Lung (tissue), 12 donors: ENCODE data around the gene ADAMTS12. TPM values are rescaled to one million over a fixed set of nuclear protein-coding genes. Genes with fewer than 3 reads are reported as not detected.

Source experiments
- ATAC-seq: fragments of 200-7000 bp; cut with Tn5 transposase; one replicate; pipeline ENCODE4 v1.9.1; 2020; ENCODE audit warnings: moderate number of reproducible peaks; ENCODE audit not compliant: insufficient read depth, low FRiP score
- DNase-seq, 3 donors: peaks; one replicate each; pipeline ENCODE4 v3.0.0-alpha.2; 2013 to 2017
- H3K27ac ChIP-seq, 2 donors: one replicate each; pipeline ENCODE4 v1.5.1; 2013; ENCODE audit warnings: mild to moderate bottlenecking in 2 of 2, moderate library complexity in 2 of 2, control low read depth in 1 of 2, inconsistent platforms in 1 of 2, low read depth in 1 of 2, low read length in 1 of 2
- H3K27me3 ChIP-seq, 3 donors: one replicate each; pipeline ENCODE4 v1.5.1; 2013; ENCODE audit warnings: low read length in 2 of 3; ENCODE audit not compliant: control insufficient read depth in 3 of 3, insufficient read depth in 3 of 3
- H3K36me3 ChIP-seq, 4 donors: one replicate each; pipeline ENCODE4 v1.5.1; 2013; ENCODE audit warnings: low read length in 4 of 4, mild to moderate bottlenecking in 1 of 4, moderate library complexity in 1 of 4; ENCODE audit not compliant: control insufficient read depth in 4 of 4, insufficient read depth in 4 of 4
- H3K4me1 ChIP-seq, 5 donors: one replicate each; pipeline ENCODE4 v1.5.1; 2013; ENCODE audit warnings: low read length in 5 of 5, mild to moderate bottlenecking in 2 of 5, moderate library complexity in 1 of 5; ENCODE audit not compliant: control insufficient read depth in 5 of 5, insufficient read depth in 5 of 5
- H3K4me3 ChIP-seq: one replicate; pipeline ENCODE4 v1.5.1; 2013; ENCODE audit warnings: mild to moderate bottlenecking, control low read depth, moderate library complexity
- H3K9ac ChIP-seq, 2 donors: one replicate each; pipeline ENCODE4 v1.5.1; 2013; ENCODE audit warnings: low read length in 2 of 2, control low read depth in 1 of 2; ENCODE audit not compliant: insufficient read depth in 1 of 2
- H3K9me3 ChIP-seq, 4 donors: one replicate each; pipeline ENCODE4 v1.5.1; 2013; ENCODE audit warnings: low read length in 3 of 4, mild to moderate bottlenecking in 1 of 4, moderate library complexity in 1 of 4; ENCODE audit not compliant: control insufficient read depth in 4 of 4, insufficient read depth in 3 of 4
- WGBS, 2 donors: extraction: QIAGEN DNeasy Blood & Tissue Kit; methylation state at CpG; one replicate each; pipeline ENCODE4 v1.1.7; 2013; 5-methylcytosine and 5-hydroxymethylcytosine counted together
- polyA plus RNA-seq, 2 donors: library from polyadenylated mRNA; stranded (reverse); fragments of 200-250 nt; gene quantifications; one replicate each; pipeline ENCODE4 v1.2.1, GENCODE V29; 2013
- total RNA-seq, 2 donors: library from RNA; depleted of rRNA in 1 of 2; stranded (reverse); fragments of >200 nt in 1 of 2; gene quantifications; one replicate each; pipeline ENCODE4 v1.2.1, GENCODE V29; 2014 to 2021
- TF ChIP-seq, protein P1 (sequence below): IDR thresholded peaks from 2 replicates; pipeline ENCODE4 v1.5.1; 2012; ENCODE audit warnings: mild to moderate bottlenecking; ENCODE audit errors: control extremely low read depth, extremely low read depth
- donor health status: control.
- donor health status: control.
- donor health status: Bipolar disorder and iron deficiency.
- donor health status: healthy.
- donor health status: DM: yes; HTN: yes; CAD: no.

The ADAMTS12 gene
- total and polyA plus RNA-seq, 4 donors = 1.3 to 55.1 (median 4.3) TPM

DNA sequence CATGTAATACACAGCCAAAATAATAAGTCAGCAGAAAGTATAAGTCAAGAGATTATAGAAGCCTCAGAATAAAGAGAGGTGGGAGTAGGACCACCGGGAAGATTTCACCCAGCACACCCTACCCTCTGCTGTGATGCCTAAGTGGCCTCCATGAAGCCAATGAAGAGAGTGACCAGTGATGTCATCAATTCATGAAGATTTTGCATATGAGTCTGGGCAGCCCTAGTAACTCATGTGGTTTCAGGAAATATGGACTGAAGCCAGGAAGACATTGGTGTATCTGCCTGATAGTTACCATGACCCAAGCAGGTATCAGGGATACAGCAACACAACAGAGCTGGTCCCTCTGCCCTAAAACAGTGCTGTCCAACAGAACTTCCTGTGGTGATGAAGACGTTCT, 135.3 kb downstream of the ADAMTS12 start:
- peaks cover 0 to 1% (median 0%) of the 10 kb centered on the region in 4 donors for H3K9me3 ChIP-seq
- H3K36me3 ChIP-seq = no peaks in the 10 kb centered on the region
- TF ChIP-seq, protein P1, sequence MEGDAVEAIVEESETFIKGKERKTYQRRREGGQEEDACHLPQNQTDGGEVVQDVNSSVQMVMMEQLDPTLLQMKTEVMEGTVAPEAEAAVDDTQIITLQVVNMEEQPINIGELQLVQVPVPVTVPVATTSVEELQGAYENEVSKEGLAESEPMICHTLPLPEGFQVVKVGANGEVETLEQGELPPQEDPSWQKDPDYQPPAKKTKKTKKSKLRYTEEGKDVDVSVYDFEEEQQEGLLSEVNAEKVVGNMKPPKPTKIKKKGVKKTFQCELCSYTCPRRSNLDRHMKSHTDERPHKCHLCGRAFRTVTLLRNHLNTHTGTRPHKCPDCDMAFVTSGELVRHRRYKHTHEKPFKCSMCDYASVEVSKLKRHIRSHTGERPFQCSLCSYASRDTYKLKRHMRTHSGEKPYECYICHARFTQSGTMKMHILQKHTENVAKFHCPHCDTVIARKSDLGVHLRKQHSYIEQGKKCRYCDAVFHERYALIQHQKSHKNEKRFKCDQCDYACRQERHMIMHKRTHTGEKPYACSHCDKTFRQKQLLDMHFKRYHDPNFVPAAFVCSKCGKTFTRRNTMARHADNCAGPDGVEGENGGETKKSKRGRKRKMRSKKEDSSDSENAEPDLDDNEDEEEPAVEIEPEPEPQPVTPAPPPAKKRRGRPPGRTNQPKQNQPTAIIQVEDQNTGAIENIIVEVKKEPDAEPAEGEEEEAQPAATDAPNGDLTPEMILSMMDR = no peak
- H3K27me3 ChIP-seq = no peaks in the 10 kb centered on the region
- H3K9ac ChIP-seq = no peak overlapping the region
- no peak for ATAC-seq
- no peak for DNase-seq
- 77 to 81% methylated on average over 2 of the region's 2 CpGs for WGBS, 2 donors
- peaks cover 0 to 14% (median 0%) of the 10 kb centered on the region in 5 donors for H3K4me1 ChIP-seq
- no peak overlapping the region for H3K4me3 ChIP-seq
- H3K27ac ChIP-seq = no peak overlapping the region

DNA sequence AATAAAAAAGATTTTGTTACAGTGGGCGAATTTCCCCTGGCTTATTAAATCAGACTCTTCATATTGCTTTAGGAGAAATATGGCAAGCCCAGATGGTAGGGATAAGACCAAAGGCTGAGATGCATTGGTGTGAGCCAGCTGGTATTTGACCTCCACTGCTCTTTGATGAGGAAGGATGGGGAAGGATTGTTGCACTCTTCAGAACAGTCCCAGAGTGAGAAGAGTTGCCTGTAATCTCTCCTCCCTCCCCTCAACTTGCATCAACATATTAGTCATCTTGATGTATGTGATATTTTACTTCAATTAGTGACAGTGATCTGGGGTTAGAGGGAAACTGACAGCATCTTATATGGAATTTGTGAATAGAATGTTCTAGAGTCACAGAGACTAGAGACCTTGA, 136.6 kb downstream of the ADAMTS12 start:
- peaks cover 0 to under 1% (median 0%) of the 10 kb centered on the region in 4 donors for H3K36me3 ChIP-seq
- TF ChIP-seq, protein P1 = no peak
- no peak overlapping the region for H3K27ac ChIP-seq
- no peak overlapping the region for H3K4me3 ChIP-seq
- H3K9ac ChIP-seq = no peak overlapping the region
- H3K27me3 ChIP-seq = no peaks in the 10 kb centered on the region
- DNase-seq = no peak
- no peak for ATAC-seq
- WGBS, 2 donors = 79% methylated on average over 1 of the region's 1 CpG
- H3K9me3 ChIP-seq = no peaks in the 10 kb centered on the region
- peaks cover 0 to 14% (median 3%) of the 10 kb centered on the region in 5 donors for H3K4me1 ChIP-seq

DNA sequence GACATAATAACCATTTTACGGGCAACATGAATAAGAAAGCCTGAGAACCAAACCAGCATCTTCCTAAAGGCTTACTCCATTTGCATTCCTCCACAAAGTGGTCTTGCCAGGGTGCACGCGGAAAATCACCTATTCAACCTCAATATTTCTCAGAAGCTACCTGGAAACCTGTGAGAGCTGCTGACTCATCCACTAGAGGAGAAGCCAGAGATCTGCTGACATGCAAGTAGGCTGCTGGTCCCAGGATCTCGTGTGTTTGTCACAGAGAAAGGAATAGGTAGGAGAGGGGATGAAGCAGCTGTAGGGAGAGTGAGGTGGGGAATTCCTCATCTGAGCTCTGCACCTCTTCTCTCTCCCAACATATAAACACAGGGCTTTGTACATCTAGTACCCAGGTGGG, 138.1 kb downstream of the ADAMTS12 start:
- H3K9ac ChIP-seq = no peak overlapping the region
- no peaks in the 10 kb centered on the region for H3K27me3 ChIP-seq
- peaks cover 0 to 3% (median under 1%) of the 10 kb centered on the region in 4 donors for H3K36me3 ChIP-seq
- no peaks in the 10 kb centered on the region for H3K9me3 ChIP-seq
- no peak for DNase-seq
- no peak overlapping the region for H3K27ac ChIP-seq
- TF ChIP-seq, protein P1 = no peak
- no peak for ATAC-seq
- H3K4me1 ChIP-seq = peaks cover 0 to 14% (median 3%) of the 10 kb centered on the region in 5 donors
- WGBS, 2 donors = 88 to 92% methylated on average over 4 of the region's 4 CpGs
- no peak overlapping the region for H3K4me3 ChIP-seq

DNA sequence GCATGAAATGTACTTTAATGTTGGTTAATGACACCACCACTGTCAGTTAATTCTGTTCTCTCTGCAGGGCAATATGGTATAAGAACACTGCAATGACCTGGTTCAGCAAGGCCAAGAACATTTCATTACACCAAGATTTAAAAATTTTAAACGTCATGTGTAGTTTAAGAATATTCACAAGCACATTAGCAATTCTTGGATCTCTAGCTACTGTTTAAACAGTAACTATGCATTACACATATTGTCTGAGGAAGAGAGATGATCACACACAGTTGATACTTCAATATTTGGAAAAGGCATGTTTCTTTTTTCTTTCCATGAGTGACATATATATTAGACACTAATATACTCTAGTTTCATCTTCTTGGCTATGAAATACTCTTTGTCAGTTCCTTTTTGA, 143.0 kb downstream of the ADAMTS12 start:
- WGBS, 2 donors = 85 to 87% methylated on average over 1 of the region's 1 CpG
- TF ChIP-seq, protein P1 = no peak
- Histone ChIP-seq H3K9ac (no peak overlapping the region), H3K27ac (no peak overlapping the region), H3K27me3 (no peaks in the 10 kb centered on the region), H3K4me3 (no peak overlapping the region), H3K36me3 (peaks cover 0 to 5% (median under 1%) of the 10 kb centered on the region in 4 donors), H3K4me1 (peaks cover 0 to 5% (median 3%) of the 10 kb centered on the region in 5 donors), H3K9me3 (no peaks in the 10 kb centered on the region)
- ATAC-seq = no peak
- DNase-seq = no peak
